Tibial artery (tissue), 4 donors: ENCODE results near the gene SLAMF9.

Source experiments
- DNase-seq, 2 donors: peaks; one replicate each; pipeline ENCODE4 v3.0.0-alpha.2; 2019
- H3K27ac ChIP-seq, 2 donors: fragments of 200-600 bp; sonication (generic) in 1 of 2; 1 replicate in 1 of 2; 2 replicates in 1 of 2; pipeline ENCODE4 v1.5.1; 2018 to 2019; ENCODE audit warnings: mild to moderate bottlenecking in 1 of 2
- H3K27me3 ChIP-seq, 2 donors: fragments of 200-600 bp; sonication (generic) in 1 of 2; one replicate each; pipeline versions ENCODE4 v1.5.1 to v1.6.0; 2016 to 2019
- H3K36me3 ChIP-seq, 3 donors: fragments of 200-600 bp; sonication (generic) in 2 of 3; one replicate each; pipeline ENCODE4 v1.5.1; 2016 to 2019; ENCODE audit warnings: mild to moderate bottlenecking in 2 of 3
- H3K4me1 ChIP-seq, 4 donors: fragments of 200-600 bp; sonication (generic) in 2 of 4; 1 replicate in 3 of 4; 2 replicates in 1 of 4; pipeline ENCODE4 v1.5.1; 2016 to 2019
- H3K4me3 ChIP-seq, 2 donors: fragments of 200-600 bp; sonication (generic) in 1 of 2; 1 replicate in 1 of 2; 2 replicates in 1 of 2; pipeline ENCODE4 v1.5.1; 2018 to 2019; ENCODE audit warnings: mild to moderate bottlenecking in 2 of 2
- H3K9me3 ChIP-seq, 3 donors: fragments of 200-600 bp; sonication (generic) in 1 of 3; one replicate each; pipeline ENCODE4 v1.5.1; 2016 to 2019
- intact Hi-C: fragments of 100-400 bp; cut with DNase I; formaldehyde crosslinking; loops from one replicate; pipeline ENCODE4 v1.15.0; 2023; ENCODE audit warnings: low total_unique reads
- TF ChIP-seq, protein P1 (sequence below), 2 experiments: fragments of 200-600 bp in 1 of 2; fragments of 450-650 bp in 1 of 2; IDR thresholded peaks; one replicate each; pipeline ENCODE4 v1.5.1; 2017 to 2019; ENCODE audit warnings: antibody characterized with exemption in 2 of 2, mild to moderate bottlenecking in 1 of 2, moderate library complexity in 1 of 2

The SLAMF9 gene

DNA sequence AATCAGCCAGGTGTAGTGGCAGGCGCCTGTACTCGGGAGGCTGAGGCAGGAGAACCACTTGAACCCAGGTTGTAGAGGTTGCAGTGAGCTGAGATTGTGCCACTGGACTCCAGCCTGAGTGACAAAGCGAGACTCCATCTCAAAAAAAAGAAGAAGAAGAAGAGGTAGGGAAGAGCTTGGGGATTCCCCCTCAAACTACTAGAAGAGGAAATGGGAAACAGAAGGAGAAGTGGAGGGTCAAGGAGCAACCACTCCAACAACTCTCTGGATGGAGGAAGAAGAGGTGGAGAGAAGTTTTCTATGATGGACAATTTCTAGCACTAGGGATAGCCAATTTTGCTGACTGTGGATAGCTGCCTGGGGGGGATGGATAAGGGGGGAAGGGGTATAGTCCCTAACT, 14.9 kb upstream of the SLAMF9 start:
- Histone ChIP-seq H3K36me3 (no peaks in the 10 kb centered on the region), H3K27me3 (peaks cover 0 to 7% of the 10 kb centered on the region in 2 donors), H3K4me1 (no peaks in the 10 kb centered on the region), H3K9me3 (no peaks in the 10 kb centered on the region), H3K4me3 (no peak overlapping the region), H3K27ac (no peak overlapping the region)
- TF ChIP-seq, protein P1, sequence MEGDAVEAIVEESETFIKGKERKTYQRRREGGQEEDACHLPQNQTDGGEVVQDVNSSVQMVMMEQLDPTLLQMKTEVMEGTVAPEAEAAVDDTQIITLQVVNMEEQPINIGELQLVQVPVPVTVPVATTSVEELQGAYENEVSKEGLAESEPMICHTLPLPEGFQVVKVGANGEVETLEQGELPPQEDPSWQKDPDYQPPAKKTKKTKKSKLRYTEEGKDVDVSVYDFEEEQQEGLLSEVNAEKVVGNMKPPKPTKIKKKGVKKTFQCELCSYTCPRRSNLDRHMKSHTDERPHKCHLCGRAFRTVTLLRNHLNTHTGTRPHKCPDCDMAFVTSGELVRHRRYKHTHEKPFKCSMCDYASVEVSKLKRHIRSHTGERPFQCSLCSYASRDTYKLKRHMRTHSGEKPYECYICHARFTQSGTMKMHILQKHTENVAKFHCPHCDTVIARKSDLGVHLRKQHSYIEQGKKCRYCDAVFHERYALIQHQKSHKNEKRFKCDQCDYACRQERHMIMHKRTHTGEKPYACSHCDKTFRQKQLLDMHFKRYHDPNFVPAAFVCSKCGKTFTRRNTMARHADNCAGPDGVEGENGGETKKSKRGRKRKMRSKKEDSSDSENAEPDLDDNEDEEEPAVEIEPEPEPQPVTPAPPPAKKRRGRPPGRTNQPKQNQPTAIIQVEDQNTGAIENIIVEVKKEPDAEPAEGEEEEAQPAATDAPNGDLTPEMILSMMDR (IDR thresholded peaks at IDR 0.05), result no peak
- no peak for DNase-seq
- intact Hi-C loops, result no loop called here

DNA sequence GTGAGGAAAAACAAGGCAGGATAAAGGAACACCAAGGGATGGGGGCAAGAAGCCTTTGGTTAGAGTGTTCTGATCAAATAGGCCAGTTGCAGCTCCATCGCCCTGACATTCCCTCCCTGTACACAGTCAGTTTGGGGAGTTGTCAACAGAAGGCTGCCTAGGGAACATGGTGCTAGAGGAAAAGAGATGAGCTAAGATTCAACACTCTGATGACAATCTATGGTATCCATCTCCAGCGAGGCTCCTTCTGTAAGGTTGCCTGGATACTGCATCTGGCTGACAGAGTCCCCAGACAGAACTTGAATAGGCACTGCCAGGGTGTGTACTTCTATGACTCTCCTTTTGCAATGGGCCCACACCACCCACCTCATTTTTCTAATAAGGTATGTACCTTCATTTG, 11.2 kb upstream of the SLAMF9 start:
- no peaks in the 10 kb centered on the region for H3K36me3 ChIP-seq
- peak in 1 of 2 donors; percentile 16 for DNase-seq
- H3K27me3 ChIP-seq, result no peaks in the 10 kb centered on the region
- H3K9me3 ChIP-seq, result no peaks in the 10 kb centered on the region
- no peak overlapping the region for H3K27ac ChIP-seq
- TF ChIP-seq, protein P1 (IDR thresholded peaks at IDR 0.05), result no peak
- no peaks in the 10 kb centered on the region for H3K4me1 ChIP-seq
- no peak overlapping the region for H3K4me3 ChIP-seq
- intact Hi-C loops, result no loop called here

DNA sequence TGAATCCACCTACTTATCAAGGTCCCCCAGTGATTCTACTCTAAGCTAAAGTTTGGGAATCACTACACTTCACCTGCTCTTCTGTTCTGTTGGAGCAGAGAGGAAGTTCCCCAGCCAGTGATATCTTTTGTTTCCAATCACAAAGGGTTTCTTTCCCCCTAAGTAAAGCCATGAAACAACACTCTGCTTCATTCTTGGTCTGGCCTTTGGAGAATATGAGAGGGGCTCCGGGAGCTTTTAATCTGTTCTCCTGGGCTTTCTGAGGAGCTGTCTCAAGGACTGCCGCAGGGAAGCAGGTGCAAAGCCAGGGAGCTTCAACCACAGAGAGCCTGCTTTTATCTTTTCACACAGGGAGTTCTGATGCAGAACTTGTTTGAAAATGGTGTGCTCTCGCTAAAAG, 10.1 kb upstream of the SLAMF9 start:
- no peak overlapping the region for H3K27ac ChIP-seq
- TF ChIP-seq, protein P1 (IDR thresholded peaks at IDR 0.05), result no peak
- H3K36me3 ChIP-seq, result no peaks in the 10 kb centered on the region
- no peaks in the 10 kb centered on the region for H3K4me1 ChIP-seq
- H3K4me3 ChIP-seq, result no peak overlapping the region
- intact Hi-C loops, result no loop called here
- no peak for DNase-seq
- no peaks in the 10 kb centered on the region for H3K27me3 ChIP-seq
- no peaks in the 10 kb centered on the region for H3K9me3 ChIP-seq

DNA sequence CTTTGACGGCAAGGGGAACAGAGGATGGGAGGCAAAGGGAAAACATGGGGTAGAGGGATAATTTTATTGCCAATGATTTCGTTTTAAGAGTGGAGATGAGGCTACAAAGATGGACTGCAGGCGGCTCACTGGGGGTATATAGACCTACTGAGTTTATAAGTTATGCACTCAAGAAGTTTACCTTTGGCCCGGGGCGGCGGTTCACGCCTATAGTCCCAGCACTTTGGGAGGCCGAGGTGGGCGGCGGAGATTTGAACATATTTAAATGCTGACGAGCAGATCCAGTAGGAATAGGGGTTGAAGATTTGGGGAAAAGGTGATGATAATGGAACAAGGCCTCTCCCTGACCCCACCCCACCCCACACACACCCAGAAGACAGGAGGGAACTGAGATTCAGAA, 8.1 kb upstream of the SLAMF9 start:
- TF ChIP-seq, protein P1 (IDR thresholded peaks at IDR 0.05), result no peak
- no peaks in the 10 kb centered on the region for H3K4me1 ChIP-seq
- no peaks in the 10 kb centered on the region for H3K9me3 ChIP-seq
- no peak overlapping the region for H3K27ac ChIP-seq
- H3K36me3 ChIP-seq, result no peaks in the 10 kb centered on the region
- no peaks in the 10 kb centered on the region for H3K27me3 ChIP-seq
- intact Hi-C loops, result no loop called here
- H3K4me3 ChIP-seq, result no peak overlapping the region
- peak in 1 of 2 donors; percentile 38 for DNase-seq

DNA sequence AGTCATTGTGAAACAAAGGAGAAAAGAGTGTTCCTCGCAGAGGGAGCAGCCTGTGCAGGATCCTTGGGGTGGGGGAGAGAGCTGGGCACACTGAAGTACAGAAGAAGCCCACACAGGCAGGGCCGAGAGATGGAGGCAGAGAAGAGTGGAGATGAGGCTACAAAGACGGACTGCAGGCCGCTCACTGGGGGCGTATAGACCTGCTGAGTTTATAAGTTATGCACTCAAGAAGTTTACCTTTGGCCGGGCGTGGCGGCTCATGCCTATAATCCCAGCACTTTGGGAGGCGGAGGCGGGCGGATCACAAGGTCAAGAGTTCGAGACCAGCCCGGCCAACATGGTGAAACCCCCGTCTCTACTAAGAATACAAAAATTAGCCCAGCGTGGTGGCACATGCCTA, 7.6 kb upstream of the SLAMF9 start:
- Histone ChIP-seq H3K27ac (no peak overlapping the region), H3K4me3 (no peak overlapping the region), H3K4me1 (no peaks in the 10 kb centered on the region), H3K9me3 (no peaks in the 10 kb centered on the region), H3K36me3 (no peaks in the 10 kb centered on the region), H3K27me3 (no peaks in the 10 kb centered on the region)
- DNase-seq, result peak in 1 of 2 donors; percentile 60
- TF ChIP-seq, protein P1 (IDR thresholded peaks at IDR 0.05), result no peak
- intact Hi-C loops, result no loop called here

DNA sequence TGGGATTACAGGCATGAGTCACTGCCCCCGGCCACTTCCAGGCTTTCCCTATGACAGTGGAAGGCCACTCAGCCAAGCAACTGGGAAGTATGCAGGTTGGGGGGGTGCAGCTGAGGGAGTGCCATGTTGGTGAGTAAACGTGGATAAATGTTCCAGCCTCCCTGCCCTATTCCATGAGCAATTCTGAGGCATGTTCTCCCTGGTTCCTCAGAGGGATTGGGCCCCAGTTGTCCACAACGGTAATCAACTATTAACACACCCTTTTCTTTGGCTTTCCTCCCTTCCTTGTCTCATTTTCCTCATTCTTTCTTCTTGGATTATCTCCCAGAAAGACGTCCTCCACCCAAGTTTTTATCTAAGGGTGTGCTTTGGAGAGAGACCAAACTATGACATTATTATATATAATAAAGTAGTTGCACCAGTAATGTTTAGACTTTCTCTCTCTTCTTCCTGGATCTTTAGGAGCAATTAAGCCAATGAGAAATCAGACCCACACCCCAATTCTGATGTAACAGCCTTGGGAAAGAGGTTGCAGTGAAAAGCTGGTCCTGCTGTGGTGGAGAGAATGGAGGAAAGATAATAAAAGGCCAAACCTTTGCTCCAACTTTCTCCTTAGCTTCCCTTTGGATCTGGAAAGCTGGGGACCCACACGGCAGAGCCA, 6.8 kb upstream of the SLAMF9 start:
- no peak overlapping the region for H3K27ac ChIP-seq
- no peaks in the 10 kb centered on the region for H3K4me1 ChIP-seq
- no peak overlapping the region for H3K4me3 ChIP-seq
- TF ChIP-seq, protein P1 (IDR thresholded peaks at IDR 0.05), result no peak
- no peaks in the 10 kb centered on the region for H3K27me3 ChIP-seq
- intact Hi-C loops, result no loop called here
- peak; percentile 81 to 83 for DNase-seq
- no peaks in the 10 kb centered on the region for H3K9me3 ChIP-seq
- H3K36me3 ChIP-seq, result no peaks in the 10 kb centered on the region
